A549 (cell line): ENCODE results near the gene DOP1B.

Source experiments
- CEBPB ChIP-seq, 2 experiments: fragments of >200 bp in 1 of 2; sonication (Bioruptor Twin) in 1 of 2; formaldehyde crosslinking in 1 of 2; IDR thresholded peaks; 2 replicates each; pipeline ENCODE4 v1.6.1; 2012 to 2016
- EP300 ChIP-seq, 2 experiments: fragments of >200 bp; sonication (Bioruptor Twin); formaldehyde crosslinking; IDR thresholded peaks; 2 replicates in 1 of 2; 3 replicates in 1 of 2; pipeline ENCODE4 v1.6.1; 2016 to 2017
- ESRRA ChIP-seq: fragments of 150-350 bp; IDR thresholded peaks from 2 replicates; pipeline ENCODE4 v1.6.1; 2014; ENCODE audit warnings: mild to moderate bottlenecking, low read length, borderline replicate concordance
- HOXB5 ChIP-seq: fragments of 250-450 bp; sonication (Bioruptor Pico); IDR thresholded peaks from 2 replicates; pipeline ENCODE4 v1.5.0; 2020; ENCODE audit warnings: mild to moderate bottlenecking, moderate library complexity
- KDM1A ChIP-seq: fragments of 200-600 bp; sonication (generic); IDR thresholded peaks from 2 replicates; pipeline ENCODE4 v1.6.1; 2016; ENCODE audit warnings: low read depth, mild to moderate bottlenecking
- MYC ChIP-seq: IDR thresholded peaks from 2 replicates; pipeline ENCODE4 v1.6.1; 2012; ENCODE audit warnings: mild to moderate bottlenecking, inconsistent platforms, low read length, improper control_type of control experiment, borderline replicate concordance
- POLR2A ChIP-seq: IDR thresholded peaks from 2 replicates; pipeline ENCODE4 v1.6.1; 2012; ENCODE audit warnings: mild to moderate bottlenecking, low read length
- TP53 ChIP-seq: fragments of 250-450 bp; sonication (Bioruptor Pico); IDR thresholded peaks from 2 replicates; pipeline ENCODE4 v1.5.0; 2021; ENCODE audit warnings: mild to moderate bottlenecking, moderate library complexity
- ZNF302 ChIP-seq: fragments of 250-450 bp; sonication (Bioruptor Pico); IDR thresholded peaks from 2 replicates; pipeline ENCODE4 v1.9.0; 2021; ENCODE audit warnings: inconsistent platforms, mild to moderate bottlenecking, moderate library complexity
- TF ChIP-seq, protein P1 (sequence below): fragments of >200 bp; sonication (Bioruptor Twin); formaldehyde crosslinking; IDR thresholded peaks from 3 replicates; pipeline ENCODE4 v1.5.1; 2016
- TF ChIP-seq, protein P2 (sequence below): IDR thresholded peaks from 2 replicates; pipeline ENCODE4 v1.6.1; 2012; ENCODE audit warnings: low read depth, borderline replicate concordance
- TF ChIP-seq, protein P3 (sequence below): IDR thresholded peaks from 2 replicates; pipeline ENCODE4 v1.6.1; 2012
- TF ChIP-seq, protein P4 (sequence below): fragments of 150-350 bp; IDR thresholded peaks from 2 replicates; pipeline ENCODE4 v1.6.1; 2014; ENCODE audit warnings: low read depth, mild to moderate bottlenecking, low read length
- TF ChIP-seq, protein P5 (sequence below): fragments of 450-650 bp; IDR thresholded peaks from 2 replicates; pipeline ENCODE4 v1.6.1; 2014; ENCODE audit warnings: antibody characterized with exemption

DNA sequence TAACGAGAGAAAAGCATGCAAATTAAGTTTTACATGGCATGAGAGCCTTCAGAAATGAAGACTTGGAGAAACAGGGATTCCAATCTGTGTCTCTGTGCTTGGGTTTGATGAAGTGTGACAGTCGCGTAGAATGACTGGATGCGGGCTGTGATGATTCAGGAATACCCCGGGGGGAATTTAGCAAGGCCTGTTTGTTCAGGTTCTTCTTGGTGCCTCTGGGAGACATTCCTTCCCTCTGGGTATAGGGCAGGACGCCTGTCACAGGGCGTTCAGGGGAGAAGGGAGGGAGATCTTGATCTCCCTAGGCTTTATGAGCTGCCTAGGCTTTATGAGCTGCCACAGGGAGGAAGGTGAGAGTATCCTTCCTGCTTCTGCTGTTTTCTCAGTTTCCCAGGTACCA, 36.6 kb downstream of the DOP1B start:
- TF ChIP-seq POLR2A (no peak), EP300 (IDR thresholded peaks at IDR 0.05) (no peak), TP53 (CRISPR knock-in tag) (no peak), HOXB5 (CRISPR knock-in tag) (no peak), ZNF302 (CRISPR knock-in tag) (no peak), ESRRA (no peak), CEBPB (IDR thresholded peaks at IDR 0.05) (no peak), KDM1A (no peak), MYC (no peak)
- TF ChIP-seq, protein P1, sequence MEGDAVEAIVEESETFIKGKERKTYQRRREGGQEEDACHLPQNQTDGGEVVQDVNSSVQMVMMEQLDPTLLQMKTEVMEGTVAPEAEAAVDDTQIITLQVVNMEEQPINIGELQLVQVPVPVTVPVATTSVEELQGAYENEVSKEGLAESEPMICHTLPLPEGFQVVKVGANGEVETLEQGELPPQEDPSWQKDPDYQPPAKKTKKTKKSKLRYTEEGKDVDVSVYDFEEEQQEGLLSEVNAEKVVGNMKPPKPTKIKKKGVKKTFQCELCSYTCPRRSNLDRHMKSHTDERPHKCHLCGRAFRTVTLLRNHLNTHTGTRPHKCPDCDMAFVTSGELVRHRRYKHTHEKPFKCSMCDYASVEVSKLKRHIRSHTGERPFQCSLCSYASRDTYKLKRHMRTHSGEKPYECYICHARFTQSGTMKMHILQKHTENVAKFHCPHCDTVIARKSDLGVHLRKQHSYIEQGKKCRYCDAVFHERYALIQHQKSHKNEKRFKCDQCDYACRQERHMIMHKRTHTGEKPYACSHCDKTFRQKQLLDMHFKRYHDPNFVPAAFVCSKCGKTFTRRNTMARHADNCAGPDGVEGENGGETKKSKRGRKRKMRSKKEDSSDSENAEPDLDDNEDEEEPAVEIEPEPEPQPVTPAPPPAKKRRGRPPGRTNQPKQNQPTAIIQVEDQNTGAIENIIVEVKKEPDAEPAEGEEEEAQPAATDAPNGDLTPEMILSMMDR: no peak
- TF ChIP-seq, protein P2, sequence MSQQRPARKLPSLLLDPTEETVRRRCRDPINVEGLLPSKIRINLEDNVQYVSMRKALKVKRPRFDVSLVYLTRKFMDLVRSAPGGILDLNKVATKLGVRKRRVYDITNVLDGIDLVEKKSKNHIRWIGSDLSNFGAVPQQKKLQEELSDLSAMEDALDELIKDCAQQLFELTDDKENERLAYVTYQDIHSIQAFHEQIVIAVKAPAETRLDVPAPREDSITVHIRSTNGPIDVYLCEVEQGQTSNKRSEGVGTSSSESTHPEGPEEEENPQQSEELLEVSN: no peak
- TF ChIP-seq, protein P3, sequence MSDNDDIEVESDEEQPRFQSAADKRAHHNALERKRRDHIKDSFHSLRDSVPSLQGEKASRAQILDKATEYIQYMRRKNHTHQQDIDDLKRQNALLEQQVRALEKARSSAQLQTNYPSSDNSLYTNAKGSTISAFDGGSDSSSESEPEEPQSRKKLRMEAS: no peak
- TF ChIP-seq, protein P4, sequence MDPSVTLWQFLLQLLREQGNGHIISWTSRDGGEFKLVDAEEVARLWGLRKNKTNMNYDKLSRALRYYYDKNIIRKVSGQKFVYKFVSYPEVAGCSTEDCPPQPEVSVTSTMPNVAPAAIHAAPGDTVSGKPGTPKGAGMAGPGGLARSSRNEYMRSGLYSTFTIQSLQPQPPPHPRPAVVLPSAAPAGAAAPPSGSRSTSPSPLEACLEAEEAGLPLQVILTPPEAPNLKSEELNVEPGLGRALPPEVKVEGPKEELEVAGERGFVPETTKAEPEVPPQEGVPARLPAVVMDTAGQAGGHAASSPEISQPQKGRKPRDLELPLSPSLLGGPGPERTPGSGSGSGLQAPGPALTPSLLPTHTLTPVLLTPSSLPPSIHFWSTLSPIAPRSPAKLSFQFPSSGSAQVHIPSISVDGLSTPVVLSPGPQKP: no peak
- TF ChIP-seq, protein P5, sequence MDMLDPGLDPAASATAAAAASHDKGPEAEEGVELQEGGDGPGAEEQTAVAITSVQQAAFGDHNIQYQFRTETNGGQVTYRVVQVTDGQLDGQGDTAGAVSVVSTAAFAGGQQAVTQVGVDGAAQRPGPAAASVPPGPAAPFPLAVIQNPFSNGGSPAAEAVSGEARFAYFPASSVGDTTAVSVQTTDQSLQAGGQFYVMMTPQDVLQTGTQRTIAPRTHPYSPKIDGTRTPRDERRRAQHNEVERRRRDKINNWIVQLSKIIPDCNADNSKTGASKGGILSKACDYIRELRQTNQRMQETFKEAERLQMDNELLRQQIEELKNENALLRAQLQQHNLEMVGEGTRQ: no peak
